Breast epithelium (tissue), 3 donors: Measurements from ENCODE around the gene PNPLA8.
A peak's percentile ranks its signal among the peaks of the same experiment; 100 is the strongest.

Experiments
- CTCF ChIP-seq, 3 donors: fragments of 450-650 bp; IDR thresholded peaks; one replicate each; pipeline ENCODE4 v1.5.1; 2016 to 2017; ENCODE audit warnings: antibody characterized with exemption in 3 of 3, mild to moderate bottlenecking in 3 of 3, moderate library complexity in 3 of 3
- POLR2A ChIP-seq: fragments of 450-650 bp; IDR thresholded peaks from one replicate; pipeline ENCODE4 v1.6.1; 2016; ENCODE audit warnings: antibody characterized with exemption, mild to moderate bottlenecking, moderate library complexity

DNA sequence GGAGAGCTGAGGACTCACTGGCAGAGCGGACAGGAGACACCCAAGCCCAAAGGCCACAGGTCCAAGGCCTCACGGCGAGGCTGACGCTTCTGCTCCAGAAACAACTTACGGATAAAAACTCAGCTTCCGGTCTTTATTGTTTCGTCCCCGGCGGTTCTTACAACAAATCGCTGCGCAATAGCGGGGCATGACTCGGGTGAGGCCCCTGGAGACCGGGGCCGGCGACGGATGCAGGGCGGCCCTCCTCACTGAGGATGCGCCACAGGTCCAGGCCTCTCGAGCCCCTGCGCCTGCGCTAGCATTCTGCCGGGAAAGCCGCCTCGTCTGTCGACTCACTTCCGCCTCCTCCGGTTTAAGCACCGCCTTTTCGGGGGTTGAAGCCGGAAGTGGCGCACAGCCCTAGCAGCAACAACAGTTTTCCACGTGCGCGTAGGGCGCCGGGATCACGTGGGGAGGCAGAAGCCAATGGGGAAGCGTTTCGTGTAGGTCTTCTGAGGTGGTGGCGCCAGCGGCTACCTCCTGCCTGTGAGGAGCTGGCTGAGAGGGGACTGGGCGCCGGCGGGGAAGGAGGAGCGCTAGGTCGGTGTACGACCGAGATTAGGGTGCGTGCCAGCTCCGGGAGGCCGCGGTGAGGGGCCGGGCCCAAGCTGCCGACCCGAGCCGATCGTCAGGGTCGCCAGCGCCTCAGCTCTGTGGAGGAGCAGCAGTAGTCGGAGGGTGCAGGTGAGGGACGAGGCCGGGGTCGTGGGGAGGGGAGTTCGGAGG, 43.6 kb upstream of the PNPLA8 start, which contains the start of the genes DNAJB9 and THAP5:
- TF ChIP-seq POLR2A = peak; percentile 79
- TF ChIP-seq CTCF (IDR thresholded peaks at IDR 0.05) = peak in 1 of 3 donors; percentile 28
